IMR-90 (cell line): ENCODE measurements around the gene SENP2. TPM values are rescaled to one million over a fixed set of nuclear protein-coding genes. Genes with fewer than 3 reads are reported as not detected.

Experiments used
- ATAC-seq: fragments of 200-7000 bp; cut with Tn5 transposase; 2 replicates; pipeline ENCODE4 v1.9.1; 2020; ENCODE audit warnings: low read depth, mild to moderate bottlenecking, moderate library complexity
- BruUV-seq: library from RNA; stranded (reverse); fragments of 400-500 nt; replicated peaks from 2 replicates; lab custom pipeline; 2021; lab: Mats Ljungman, UMichigan
- CTCF ChIA-PET: fragments of 300-600 bp; formaldehyde crosslinking; extraction: SDS; loops from one replicate; lab custom pipeline; 2021; ENCODE audit warnings: antibody characterized with exemption; lab: Yijun Ruan, JAX
- POLR2A ChIA-PET: fragments of 300-600 bp; sonication (Branson Sonifier 250); formaldehyde crosslinking; loops from one replicate; lab custom pipeline; 2022; ENCODE audit warnings: antibody characterized with exemption; ENCODE audit not compliant: unreplicated experiment; lab: Charles Lee
- DNase-seq: peaks from one replicate; pipeline ENCODE4 v3.0.0; 2013
- H2AFZ ChIP-seq: replicated peaks from 2 replicates; pipeline ENCODE3; 2013; ENCODE audit warnings: low read length, mild to moderate bottlenecking; ENCODE audit not compliant: poor library complexity
- H2AK5ac ChIP-seq: 2 replicates; pipeline ENCODE4 v1.6.1; 2013; ENCODE audit warnings: low read depth, low read length, inconsistent platforms
- H2AK9ac ChIP-seq: replicated peaks from 2 replicates; pipeline ENCODE3; 2013; ENCODE audit warnings: mild to moderate bottlenecking, low read depth, low read length, moderate library complexity; ENCODE audit not compliant: poor library complexity
- H2BK120ac ChIP-seq: 2 replicates; pipeline ENCODE4 v1.6.1; 2013; ENCODE audit warnings: low read depth, low read length, inconsistent platforms
- H2BK15ac ChIP-seq: 3 replicates; pipeline ENCODE4 v1.6.1; 2013; ENCODE audit warnings: low read depth, low read length, inconsistent platforms
- H2BK20ac ChIP-seq: 2 replicates; pipeline ENCODE4 v1.6.1; 2013; ENCODE audit warnings: low read depth, mild to moderate bottlenecking, inconsistent platforms, low read length, moderate library complexity
- H2BK5ac ChIP-seq: 2 replicates; pipeline ENCODE4 v1.6.1; 2013; ENCODE audit warnings: mild to moderate bottlenecking, low read depth, low read length, inconsistent platforms; ENCODE audit not compliant: poor library complexity, severe bottlenecking
- H3K14ac ChIP-seq: replicated peaks from 2 replicates; pipeline ENCODE4 v1.6.1; 2013; ENCODE audit warnings: low read depth, low read length, inconsistent platforms
- H3K18ac ChIP-seq: 2 replicates; pipeline ENCODE4 v1.6.1; 2013; ENCODE audit warnings: low read depth, low read length, control low read depth
- H3K23ac ChIP-seq: 2 replicates; pipeline ENCODE4 v1.6.1; 2013; ENCODE audit warnings: low read depth, low read length, inconsistent platforms
- H3K27ac ChIP-seq: 2 replicates; pipeline ENCODE4 v1.5.1; 2013; ENCODE audit warnings: mild to moderate bottlenecking, control low read depth, low read length; ENCODE audit not compliant: insufficient read depth
- H3K27me3 ChIP-seq: 2 replicates; pipeline ENCODE4 v1.6.1; 2013; ENCODE audit warnings: low read length; ENCODE audit not compliant: control insufficient read depth, insufficient read depth
- H3K36me3 ChIP-seq: 2 replicates; pipeline ENCODE4 v1.6.1; 2013; ENCODE audit warnings: low read length, mixed read lengths; ENCODE audit not compliant: control insufficient read depth, insufficient read depth
- H3K4ac ChIP-seq: 2 replicates; pipeline ENCODE4 v1.6.1; 2013; ENCODE audit warnings: low read depth, low read length, inconsistent platforms
- H3K4me1 ChIP-seq: 2 replicates; pipeline ENCODE4 v1.6.1; 2013; ENCODE audit warnings: low read length, mixed read lengths; ENCODE audit not compliant: control insufficient read depth, insufficient read depth
- H3K4me2 ChIP-seq: 2 replicates; pipeline ENCODE4 v1.6.1; 2013; ENCODE audit warnings: low read depth, mild to moderate bottlenecking, control low read depth, low read length, moderate library complexity
- H3K4me3 ChIP-seq: 2 replicates; pipeline ENCODE4 v1.5.1; 2013; ENCODE audit warnings: low read depth, mild to moderate bottlenecking, control low read depth, low read length, moderate library complexity; ENCODE audit not compliant: insufficient read depth
- H3K56ac ChIP-seq: 2 replicates; pipeline ENCODE4 v1.6.1; 2013; ENCODE audit warnings: low read length, inconsistent platforms; ENCODE audit not compliant: insufficient read depth; ENCODE audit errors: extremely low read depth
- H3K79me1 ChIP-seq, 2 experiments: 2 replicates each; pipeline ENCODE4 v1.6.1; 2013; ENCODE audit warnings: low read length in 2 of 2, inconsistent platforms in 1 of 2, low read depth in 1 of 2
- H3K9ac ChIP-seq: 2 replicates; pipeline ENCODE4 v1.6.1; 2013; ENCODE audit warnings: low read depth, low read length, control low read depth
- H3K9me1 ChIP-seq: 2 replicates; pipeline ENCODE4 v1.6.1; 2013; ENCODE audit warnings: low read length, inconsistent platforms; ENCODE audit not compliant: insufficient read depth
- H3K9me3 ChIP-seq: 2 replicates; pipeline ENCODE4 v1.6.1; 2013; ENCODE audit warnings: low read length; ENCODE audit not compliant: control insufficient read depth, insufficient read depth
- H4K20me1 ChIP-seq: 2 replicates; pipeline ENCODE4 v1.6.1; 2013; ENCODE audit warnings: low read length, inconsistent platforms; ENCODE audit not compliant: insufficient read depth
- H4K5ac ChIP-seq: 2 replicates; pipeline ENCODE4 v1.6.1; 2013; ENCODE audit warnings: mild to moderate bottlenecking, low read depth, low read length, control low read depth
- H4K8ac ChIP-seq, 2 experiments: 2 replicates each; pipeline ENCODE4 v1.6.1; 2013; ENCODE audit warnings: low read depth in 2 of 2, low read length in 2 of 2, control low read depth in 1 of 2, inconsistent platforms in 1 of 2
- H4K91ac ChIP-seq: 2 replicates; pipeline ENCODE4 v1.6.1; 2013; ENCODE audit warnings: low read depth, low read length, inconsistent platforms; ENCODE audit not compliant: insufficient read depth
- BHLHE40 ChIP-seq: fragments of 150-350 bp; IDR thresholded peaks from 2 replicates; pipeline ENCODE4 v1.6.1; 2016; ENCODE audit warnings: mild to moderate bottlenecking, low read depth, low read length
- CEBPB ChIP-seq: IDR thresholded peaks from 2 replicates; pipeline ENCODE4 v1.6.1; 2012; ENCODE audit warnings: low read depth, low read length, improper control_type of control experiment
- CHD1 ChIP-seq: IDR thresholded peaks from 2 replicates; pipeline ENCODE4 v1.6.1; 2012; ENCODE audit warnings: low read depth, low read length, improper control_type of control experiment
- FOS ChIP-seq: fragments of 150-350 bp; IDR thresholded peaks from 2 replicates; pipeline ENCODE4 v1.6.1; 2016; ENCODE audit warnings: low read depth, low read length
- MAFK ChIP-seq: IDR thresholded peaks from 2 replicates; pipeline ENCODE4 v1.6.1; 2012; ENCODE audit warnings: low read depth, low read length, improper control_type of control experiment
- MAZ ChIP-seq: IDR thresholded peaks from 2 replicates; pipeline ENCODE4 v1.6.1; 2012; ENCODE audit warnings: low read depth, mild to moderate bottlenecking, low read length, improper control_type of control experiment, moderate library complexity, borderline replicate concordance
- MXI1 ChIP-seq: IDR thresholded peaks from 2 replicates; pipeline ENCODE4 v1.6.1; 2012; ENCODE audit warnings: low read depth, mild to moderate bottlenecking, low read length, moderate library complexity, borderline replicate concordance
- NFE2L2 ChIP-seq: fragments of 150-350 bp; IDR thresholded peaks from 2 replicates; pipeline ENCODE4 v1.6.1; 2016; ENCODE audit warnings: low read depth, mild to moderate bottlenecking, low read length
- POLR2A ChIP-seq: IDR thresholded peaks from 2 replicates; pipeline ENCODE4 v1.6.1; 2012; ENCODE audit warnings: mild to moderate bottlenecking, low read depth, low read length
- RCOR1 ChIP-seq: IDR thresholded peaks from 2 replicates; pipeline ENCODE4 v1.6.1; 2012; ENCODE audit warnings: mild to moderate bottlenecking, low read length, improper control_type of control experiment; ENCODE audit not compliant: insufficient replicate concordance
- RFX5 ChIP-seq: IDR thresholded peaks from 2 replicates; pipeline ENCODE4 v1.8.0; 2012; ENCODE audit warnings: low read depth, mild to moderate bottlenecking, low read length, moderate library complexity
- SMC3 ChIP-seq: fragments of 150-350 bp; IDR thresholded peaks from 2 replicates; pipeline ENCODE4 v1.6.1; 2016; ENCODE audit warnings: low read depth, mild to moderate bottlenecking, antibody characterized with exemption, low read length, moderate library complexity
- whole genome bisulfite sequencing, 2 experiments: methylation state at CpG; one replicate each; pipeline versions ENCODE4 v1.1.5 to v1.1.7; 2013; ENCODE audit warnings: missing lambda C conversion rate in 2 of 2; ENCODE audit not compliant: insufficient read length in 1 of 2; ENCODE audit errors: extremely low coverage in 2 of 2; 5-methylcytosine and 5-hydroxymethylcytosine counted together
- dilution Hi-C: fragments of 300-500 bp; cut with HindIII; formaldehyde crosslinking; loops from one replicate; pipeline ENCODE4 v1.14.3; 2018; ENCODE audit warnings: low sequenced_read_pairs; ENCODE audit not compliant: unreplicated experiment
- in situ Hi-C: fragments of 300-500 bp; cut with MboI; formaldehyde crosslinking; loops from 3 replicates; pipeline ENCODE4 v1.14.3; 2019; ENCODE audit warnings: low sequenced_read_pairs, inconsistent platforms, mixed read lengths
- intact Hi-C: fragments of 100-400 bp; cut with micrococcal nuclease; formaldehyde crosslinking; loops from 2 replicates; pipeline ENCODE4 v1.10.0; 2022
- polyA plus RNA-seq, 3 experiments: library from polyadenylated mRNA; depleted of rRNA; stranded (reverse); fragments of >200 nt; gene quantifications; 2 replicates each; pipeline ENCODE4 v1.2.3, GENCODE V29; 2012; ENCODE audit warnings: low replicate concordance in 1 of 3
- total RNA-seq: library from RNA; depleted of rRNA; stranded (reverse); fragments of >200 nt; gene quantifications from 2 replicates; pipeline ENCODE4 v1.2.3, GENCODE V29; 2012
- TF ChIP-seq, protein P1 (sequence below): conservative IDR thresholded peaks from 2 replicates; pipeline ENCODE4 v1.5.1; 2012; ENCODE audit warnings: mild to moderate bottlenecking, low read depth, low read length, improper control_type of control experiment
- TF ChIP-seq, protein P2 (sequence below): fragments of 150-350 bp; IDR thresholded peaks from 2 replicates; pipeline ENCODE4 v1.6.1; 2017; ENCODE audit warnings: mild to moderate bottlenecking, antibody characterized with exemption, low read length, low read depth

The SENP2 gene
- total and polyA plus RNA-seq, 2 of the 4 experiments (the other 2 are of a cell fraction) = 9.4 to 15.2 TPM

DNA sequence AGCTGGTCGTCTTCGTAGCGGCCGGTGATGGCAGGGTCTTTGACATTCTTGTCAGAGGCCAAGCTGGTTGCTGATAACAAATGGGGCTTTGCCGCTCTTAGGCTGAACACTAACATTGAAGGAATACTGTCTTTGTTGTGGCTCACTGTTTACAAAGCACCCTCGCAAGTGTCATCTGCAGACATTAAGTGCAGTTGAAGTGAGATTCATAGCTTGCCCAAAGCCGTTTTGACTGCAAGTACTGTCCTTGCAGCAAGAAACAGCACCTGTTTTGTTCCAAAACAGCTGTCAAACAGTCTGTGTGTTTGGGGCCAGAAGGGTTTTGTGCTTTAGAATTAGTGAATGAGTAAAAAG, 568 bp downstream of the SENP2 start:
- Histone ChIP-seq H3K9me3 (no peaks in the 10 kb centered on the region), H3K56ac (no peak overlapping the region; the same call in 1 of the 2 replicates), H2BK15ac (no peak overlapping the region), H3K4me3 (peak overlapping the region; percentile 63), H4K8ac (peak overlapping the region; percentile 51 to 82), H3K4ac (peak overlapping the region; percentile 48), H2AK9ac (peak overlapping the region; percentile 33), H2BK20ac (no peak overlapping the region), H3K9me1 (0 out of 2 replicates have a peak, but pooled peaks cover 3% of the 10 kb centered on the region), H3K36me3 (0 out of 2 replicates have a peak, but pooled peaks cover 2% of the 10 kb centered on the region), H4K20me1 (no peaks in the 10 kb centered on the region), H3K27me3 (no peaks in the 10 kb centered on the region), H3K14ac (peak overlapping the region; percentile 48; the same call in 1 of the 2 replicates), H4K91ac (no peak overlapping the region), H3K79me1 (peaks cover 3 to 23% of the 10 kb centered on the region in 2 experiments; a peak in 3 of 4 replicates), H2BK5ac (peak overlapping the region; percentile 3), H2AFZ (peak overlapping the region; percentile 91), H3K18ac (no peak overlapping the region), H2AK5ac (0 out of 2 replicates have a peak overlapping the region, but pooled peaks have one; percentile 6), H3K9ac (peak overlapping the region; percentile 88), H3K23ac (peak overlapping the region; percentile 61; the same call in 1 of the 2 replicates), H3K4me1 (no peaks in the 10 kb centered on the region), H3K27ac (peak overlapping the region; percentile 59), H4K5ac (no peak overlapping the region), H2BK120ac (no peak overlapping the region), H3K4me2 (peak overlapping the region; percentile 93)
- intact Hi-C loops (loop anchor here (1.0 kb wide), 1 partner anchor 87 kb away; the partner anchor contains the start of gene TMEM41A), dilution Hi-C loops (no loop called here), in situ Hi-C loops (no loop called here)
- ATAC-seq (no peak), DNase-seq (no peak)
- WGBS, 2 experiments = 0% methylated on average over 1 of the region's 7 CpGs; no CpG with 5 or more reads in 1 of the 2 experiments
- POLR2A ChIA-PET = no interaction called here
- no peak for TF ChIP-seq RCOR1
- TF ChIP-seq BHLHE40 = no peak
- no peak for TF ChIP-seq MAFK
- TF ChIP-seq CHD1 = no peak
- TF ChIP-seq, protein P1, sequence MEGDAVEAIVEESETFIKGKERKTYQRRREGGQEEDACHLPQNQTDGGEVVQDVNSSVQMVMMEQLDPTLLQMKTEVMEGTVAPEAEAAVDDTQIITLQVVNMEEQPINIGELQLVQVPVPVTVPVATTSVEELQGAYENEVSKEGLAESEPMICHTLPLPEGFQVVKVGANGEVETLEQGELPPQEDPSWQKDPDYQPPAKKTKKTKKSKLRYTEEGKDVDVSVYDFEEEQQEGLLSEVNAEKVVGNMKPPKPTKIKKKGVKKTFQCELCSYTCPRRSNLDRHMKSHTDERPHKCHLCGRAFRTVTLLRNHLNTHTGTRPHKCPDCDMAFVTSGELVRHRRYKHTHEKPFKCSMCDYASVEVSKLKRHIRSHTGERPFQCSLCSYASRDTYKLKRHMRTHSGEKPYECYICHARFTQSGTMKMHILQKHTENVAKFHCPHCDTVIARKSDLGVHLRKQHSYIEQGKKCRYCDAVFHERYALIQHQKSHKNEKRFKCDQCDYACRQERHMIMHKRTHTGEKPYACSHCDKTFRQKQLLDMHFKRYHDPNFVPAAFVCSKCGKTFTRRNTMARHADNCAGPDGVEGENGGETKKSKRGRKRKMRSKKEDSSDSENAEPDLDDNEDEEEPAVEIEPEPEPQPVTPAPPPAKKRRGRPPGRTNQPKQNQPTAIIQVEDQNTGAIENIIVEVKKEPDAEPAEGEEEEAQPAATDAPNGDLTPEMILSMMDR = no peak
- no peak for TF ChIP-seq MAZ
- TF ChIP-seq NFE2L2 = no peak
- TF ChIP-seq RFX5 = no peak
- TF ChIP-seq SMC3 = no peak
- TF ChIP-seq MXI1 = no peak
- TF ChIP-seq POLR2A = no peak
- TF ChIP-seq, protein P2, sequence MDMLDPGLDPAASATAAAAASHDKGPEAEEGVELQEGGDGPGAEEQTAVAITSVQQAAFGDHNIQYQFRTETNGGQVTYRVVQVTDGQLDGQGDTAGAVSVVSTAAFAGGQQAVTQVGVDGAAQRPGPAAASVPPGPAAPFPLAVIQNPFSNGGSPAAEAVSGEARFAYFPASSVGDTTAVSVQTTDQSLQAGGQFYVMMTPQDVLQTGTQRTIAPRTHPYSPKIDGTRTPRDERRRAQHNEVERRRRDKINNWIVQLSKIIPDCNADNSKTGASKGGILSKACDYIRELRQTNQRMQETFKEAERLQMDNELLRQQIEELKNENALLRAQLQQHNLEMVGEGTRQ = no peak
- TF ChIP-seq CEBPB = no peak
- no peak for TF ChIP-seq FOS
- BruUV-seq = TSS peak; percentile 77
- CTCF ChIA-PET = interaction anchor here (0.6 to 1.1 kb wide), 4 partner anchors 12 to 223 kb away, joined by 3 to 7 read pairs (median 4); no protein-coding TSS in a partner anchor
